Cortex of kidney (tissue), 1 donor: ENCODE measurements around the gene ASIC3.
"Not testable (repeated sequence)": the region's sequence is repeated elsewhere in the genome, so short reads cannot be mapped to it uniquely, and the experiment has no call there.

Experiments used
- DNase-seq: peaks from one replicate; lab custom pipeline; 2025; lab: John Stamatoyannopoulos, UW

Gene ASIC3

GRCh38 chr7:151047976-151048815 is at the start of gene ASIC3:
Gene ASIC3, plus strand, starts transcription at chr7:151048531. Its CDS starts 355 bp downstream, at chr7:151048886.
- DNase-seq, result no peak

- DNase-seq, result no peak
These were observed 49.3 kb upstream of the ASIC3 start for GRCh38 chr7:150999001-150999400.

GRCh38 chr7:150999497-151000230 is 48.7 kb upstream of the ASIC3 start:
- no peak for DNase-seq

- no peak for DNase-seq
These were observed 47.3 kb upstream of the ASIC3 start for GRCh38 chr7:151000897-151001495.

GRCh38 chr7:151001546-151001945 is 46.8 kb upstream of the ASIC3 start:
- no peak for DNase-seq

- DNase-seq, result no peak
These were observed 44.8 kb upstream of the ASIC3 start for GRCh38 chr7:151003572-151003971.

- DNase-seq, result no peak
These were observed 42.8 kb upstream of the ASIC3 start for GRCh38 chr7:151005566-151005965.

- no peak for DNase-seq
These were observed 41.6 kb upstream of the ASIC3 start for GRCh38 chr7:151006590-151007300.

GRCh38 chr7:151007469-151007898 is 40.8 kb upstream of the ASIC3 start:
- DNase-seq, result no peak

- no peak for DNase-seq
These were observed 40.2 kb upstream of the ASIC3 start for GRCh38 chr7:151008143-151008510.

- no peak for DNase-seq
These were observed 39.6 kb upstream of the ASIC3 start for GRCh38 chr7:151008511-151009323.

GRCh38 chr7:151009327-151010036 is 38.8 kb upstream of the ASIC3 start:
- no peak for DNase-seq

GRCh38 chr7:151010037-151010306 is 38.4 kb upstream of the ASIC3 start:
- DNase-seq, result no peak

GRCh38 chr7:151010307-151011096 is 37.8 kb upstream of the ASIC3 start:
- no peak for DNase-seq

- DNase-seq, result no peak
These were observed 37.3 kb upstream of the ASIC3 start for GRCh38 chr7:151011097-151011409.

- DNase-seq, result not testable (repeated sequence)
These were observed 36.7 kb upstream of the ASIC3 start for GRCh38 chr7:151011616-151012015.

- DNase-seq, result no peak
These were observed 36.2 kb upstream of the ASIC3 start for GRCh38 chr7:151012031-151012692.

GRCh38 chr7:151012911-151013347 is 35.4 kb upstream of the ASIC3 start:
- no peak for DNase-seq

GRCh38 chr7:151013356-151013732 is 35.0 kb upstream of the ASIC3 start:
- DNase-seq, result no peak
